Measurements from ENCODE around the gene CFAP77.

DNA sequence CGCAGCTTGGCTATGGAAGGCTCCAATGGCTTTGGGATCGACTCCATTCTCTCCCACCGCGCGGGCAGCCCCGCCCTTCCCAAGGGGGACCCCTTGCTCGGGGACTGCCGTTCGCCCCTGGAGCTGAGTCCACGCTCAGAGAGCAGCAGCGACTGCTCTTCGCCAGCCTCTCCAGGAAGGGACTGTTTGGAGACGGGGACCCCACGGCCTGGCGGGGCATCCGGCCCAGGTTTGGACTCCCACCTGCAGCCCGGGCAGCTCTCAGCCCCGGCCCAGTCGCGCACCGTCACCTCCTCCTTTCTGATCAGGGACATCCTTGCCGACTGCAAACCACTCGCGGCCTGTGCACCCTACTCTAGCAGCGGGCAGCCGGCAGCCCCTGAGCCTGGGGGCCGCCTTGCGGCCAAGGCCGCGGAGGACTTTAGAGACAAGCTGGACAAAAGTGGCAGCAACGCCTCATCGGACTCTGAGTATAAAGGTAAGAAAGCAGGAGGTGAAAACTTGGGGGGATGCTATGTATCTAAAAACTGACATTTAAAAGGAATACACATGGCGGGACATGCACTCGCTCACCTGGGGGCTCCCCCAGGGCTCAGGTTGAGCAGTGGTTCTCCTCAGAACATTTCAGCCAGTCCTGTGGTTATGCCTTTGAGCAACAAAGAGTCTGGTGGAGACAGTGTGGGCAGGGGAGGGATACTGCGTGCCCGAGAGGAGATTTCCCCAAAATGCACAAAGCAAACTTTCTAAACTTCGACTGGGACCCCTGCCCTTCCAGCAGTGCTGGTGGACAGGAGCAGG, 173.0 kb downstream of the CFAP77 start:
- TF ChIP-seq, protein P1, sequence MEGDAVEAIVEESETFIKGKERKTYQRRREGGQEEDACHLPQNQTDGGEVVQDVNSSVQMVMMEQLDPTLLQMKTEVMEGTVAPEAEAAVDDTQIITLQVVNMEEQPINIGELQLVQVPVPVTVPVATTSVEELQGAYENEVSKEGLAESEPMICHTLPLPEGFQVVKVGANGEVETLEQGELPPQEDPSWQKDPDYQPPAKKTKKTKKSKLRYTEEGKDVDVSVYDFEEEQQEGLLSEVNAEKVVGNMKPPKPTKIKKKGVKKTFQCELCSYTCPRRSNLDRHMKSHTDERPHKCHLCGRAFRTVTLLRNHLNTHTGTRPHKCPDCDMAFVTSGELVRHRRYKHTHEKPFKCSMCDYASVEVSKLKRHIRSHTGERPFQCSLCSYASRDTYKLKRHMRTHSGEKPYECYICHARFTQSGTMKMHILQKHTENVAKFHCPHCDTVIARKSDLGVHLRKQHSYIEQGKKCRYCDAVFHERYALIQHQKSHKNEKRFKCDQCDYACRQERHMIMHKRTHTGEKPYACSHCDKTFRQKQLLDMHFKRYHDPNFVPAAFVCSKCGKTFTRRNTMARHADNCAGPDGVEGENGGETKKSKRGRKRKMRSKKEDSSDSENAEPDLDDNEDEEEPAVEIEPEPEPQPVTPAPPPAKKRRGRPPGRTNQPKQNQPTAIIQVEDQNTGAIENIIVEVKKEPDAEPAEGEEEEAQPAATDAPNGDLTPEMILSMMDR (IDR thresholded peaks at IDR 0.05) = no peak
- no peak for TF ChIP-seq POLR2AphosphoS5 (IDR thresholded peaks at IDR 0.05)

Measured in breast epithelium (tissue), 3 donors.